HL-60/S4 treated with phorbol 12-myristate 13-acetate at 8.2 ng/mL for 4 days and 3 days (cell line): Measurements from ENCODE around the gene OBSCN.

ENCODE experiments used
- in situ Hi-C: fragments of 300-500 bp; cut with MboI; formaldehyde crosslinking; loops from 2 replicates; pipeline ENCODE4 v1.15.0; 2022; ENCODE audit warnings: low sequenced_read_pairs

Gene OBSCN

DNA sequence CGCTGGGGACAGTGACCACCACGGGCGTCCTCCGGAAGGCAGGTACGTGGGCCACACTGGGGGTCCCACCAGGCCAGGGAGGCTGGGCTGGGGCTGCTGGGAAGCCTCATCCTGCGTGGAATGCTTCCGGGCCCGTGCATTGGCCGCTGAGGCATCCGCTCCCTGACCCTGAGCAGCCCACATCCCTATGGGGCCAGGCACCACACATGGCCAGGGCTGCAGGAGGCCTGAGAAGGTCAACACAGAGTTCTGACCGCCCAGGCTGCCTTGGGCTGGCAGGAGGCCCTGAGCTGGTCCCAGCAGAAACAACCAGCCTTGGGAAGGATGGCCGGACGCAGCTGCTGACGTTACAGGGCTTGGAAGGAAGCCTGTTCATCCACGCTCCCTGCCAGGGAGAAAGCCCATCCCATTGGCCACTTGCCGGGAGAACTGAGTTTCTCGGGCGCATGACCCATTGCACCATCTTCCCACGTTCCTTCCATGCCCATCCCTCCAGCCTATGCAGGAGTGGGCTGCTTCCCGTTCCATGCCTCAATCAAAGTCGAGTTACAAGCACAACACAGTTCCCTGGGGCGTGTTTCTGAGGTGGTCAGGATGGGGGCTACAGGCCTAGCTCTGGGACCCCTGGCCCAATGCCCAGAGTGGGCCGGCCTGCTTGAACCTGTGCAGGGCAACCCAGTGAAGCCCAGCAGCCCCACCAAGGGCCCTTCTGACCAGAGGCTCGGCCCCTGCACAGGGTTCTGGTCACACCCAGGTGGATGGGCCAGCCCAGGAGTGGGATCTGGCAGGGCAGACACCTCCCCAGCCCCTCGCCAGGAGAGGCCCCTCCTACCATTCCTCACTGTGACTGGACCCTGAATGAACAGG, 167.1 kb downstream of the OBSCN start:
- in situ Hi-C loops = no loop called here

DNA sequence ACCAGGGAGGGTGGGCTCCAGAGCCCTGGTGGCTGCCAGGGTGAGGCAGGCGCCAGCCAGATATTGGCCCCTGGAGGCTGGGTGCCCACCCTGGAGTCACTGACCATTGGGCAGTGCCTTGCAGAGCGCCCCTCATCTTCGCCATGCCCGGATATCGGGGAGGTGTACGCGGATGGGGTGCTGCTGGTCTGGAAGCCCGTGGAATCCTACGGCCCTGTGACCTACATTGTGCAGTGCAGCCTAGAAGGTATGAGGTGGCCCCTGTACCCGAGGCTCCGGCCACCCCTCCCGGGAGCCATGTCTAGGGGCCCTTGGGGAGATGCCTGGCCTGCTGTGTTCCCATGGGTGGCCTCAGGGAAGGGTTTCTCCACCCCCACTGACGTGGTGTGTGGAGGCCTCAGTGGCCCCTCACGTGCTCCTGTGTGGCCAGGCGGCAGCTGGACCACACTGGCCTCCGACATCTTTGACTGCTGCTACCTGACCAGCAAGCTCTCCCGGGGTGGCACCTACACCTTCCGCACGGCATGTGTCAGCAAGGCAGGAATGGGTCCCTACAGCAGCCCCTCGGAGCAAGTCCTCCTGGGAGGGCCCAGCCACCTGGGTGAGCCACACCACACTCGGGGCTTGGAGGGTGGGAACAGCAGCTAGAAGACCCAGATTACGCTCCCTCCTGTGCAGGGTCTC, 167.9 kb downstream of the OBSCN start:
- in situ Hi-C loops = no loop called here

DNA sequence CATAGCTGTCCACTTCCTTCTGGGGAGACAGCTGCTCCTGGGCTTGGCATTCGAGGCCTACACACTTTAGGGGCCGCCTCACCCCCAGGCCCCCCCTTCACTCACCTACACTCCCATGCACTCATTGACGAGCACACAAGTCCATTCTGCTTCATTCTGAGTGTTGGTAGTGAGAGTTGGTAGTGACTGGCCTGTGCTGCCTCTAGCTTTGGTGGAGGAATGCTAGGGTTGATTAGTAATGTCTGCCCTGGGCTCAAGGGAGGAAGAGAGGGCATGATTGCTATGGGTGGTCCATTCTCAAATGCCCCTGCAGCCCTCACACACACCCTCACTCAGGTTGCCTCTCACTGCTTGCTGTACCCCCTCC, 168.4 kb downstream of the OBSCN start:
- in situ Hi-C loops = no loop called here

DNA sequence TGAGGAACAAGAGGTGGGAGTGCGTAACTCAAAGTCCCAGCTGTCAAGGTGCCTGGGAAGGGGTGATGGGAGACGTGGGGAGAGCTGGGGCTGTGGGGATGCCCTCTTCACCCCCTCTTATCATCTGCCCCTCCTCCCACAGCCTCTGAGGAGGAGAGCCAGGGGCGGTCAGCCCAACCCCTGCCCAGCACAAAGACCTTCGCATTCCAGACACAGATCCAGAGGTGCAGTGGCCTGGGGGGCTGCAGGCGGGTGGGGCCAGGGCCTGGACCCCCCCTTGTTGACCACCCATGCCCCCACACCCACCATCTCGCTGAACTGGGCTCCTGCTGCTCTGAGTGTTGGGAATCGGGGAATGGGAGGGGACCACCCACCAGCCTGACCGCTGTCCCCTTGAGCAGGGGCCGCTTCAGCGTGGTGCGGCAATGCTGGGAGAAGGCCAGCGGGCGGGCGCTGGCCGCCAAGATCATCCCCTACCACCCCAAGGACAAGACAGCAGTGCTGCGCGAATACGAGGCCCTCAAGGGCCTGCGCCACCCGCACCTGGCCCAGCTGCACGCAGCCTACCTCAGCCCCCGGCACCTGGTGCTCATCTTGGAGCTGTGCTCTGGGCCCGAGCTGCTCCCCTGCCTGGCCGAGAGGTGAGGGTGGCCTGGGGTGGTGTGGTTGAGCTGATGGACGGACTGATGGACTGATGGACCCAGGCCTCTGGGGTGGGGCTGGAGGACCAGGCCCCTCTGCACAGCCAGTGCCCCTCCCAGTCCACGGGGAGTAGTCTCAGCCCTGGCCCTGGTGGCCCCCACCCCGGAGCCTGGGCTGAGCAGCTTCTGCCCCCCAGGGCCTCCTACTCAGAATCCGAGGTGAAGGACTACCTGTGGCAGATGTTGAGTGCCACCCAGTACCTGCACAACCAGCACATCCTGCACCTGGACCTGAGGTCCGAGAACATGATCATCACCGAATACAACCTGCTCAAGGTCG, 169.1 kb downstream of the OBSCN start:
- in situ Hi-C loops = no loop called here

DNA sequence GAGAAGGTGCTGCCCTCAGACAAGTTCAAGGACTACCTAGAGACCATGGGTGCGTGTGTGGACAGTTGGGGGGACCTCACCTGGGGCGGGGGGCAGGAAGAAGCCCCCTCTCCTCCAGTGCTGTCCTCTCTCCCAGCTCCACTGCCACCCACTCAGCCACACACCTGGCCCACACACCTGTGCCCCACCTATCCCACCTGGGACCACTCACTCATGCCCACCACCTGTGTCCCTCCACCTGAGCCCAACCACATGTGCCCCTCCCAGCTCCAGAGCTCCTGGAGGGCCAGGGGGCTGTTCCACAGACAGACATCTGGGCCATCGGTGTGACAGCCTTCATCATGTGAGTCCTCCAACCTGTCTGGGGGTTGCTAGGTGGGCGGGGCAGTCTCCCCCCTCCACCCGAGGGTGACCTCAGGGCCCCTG, 169.8 kb downstream of the OBSCN start:
- in situ Hi-C loops = no loop called here

DNA sequence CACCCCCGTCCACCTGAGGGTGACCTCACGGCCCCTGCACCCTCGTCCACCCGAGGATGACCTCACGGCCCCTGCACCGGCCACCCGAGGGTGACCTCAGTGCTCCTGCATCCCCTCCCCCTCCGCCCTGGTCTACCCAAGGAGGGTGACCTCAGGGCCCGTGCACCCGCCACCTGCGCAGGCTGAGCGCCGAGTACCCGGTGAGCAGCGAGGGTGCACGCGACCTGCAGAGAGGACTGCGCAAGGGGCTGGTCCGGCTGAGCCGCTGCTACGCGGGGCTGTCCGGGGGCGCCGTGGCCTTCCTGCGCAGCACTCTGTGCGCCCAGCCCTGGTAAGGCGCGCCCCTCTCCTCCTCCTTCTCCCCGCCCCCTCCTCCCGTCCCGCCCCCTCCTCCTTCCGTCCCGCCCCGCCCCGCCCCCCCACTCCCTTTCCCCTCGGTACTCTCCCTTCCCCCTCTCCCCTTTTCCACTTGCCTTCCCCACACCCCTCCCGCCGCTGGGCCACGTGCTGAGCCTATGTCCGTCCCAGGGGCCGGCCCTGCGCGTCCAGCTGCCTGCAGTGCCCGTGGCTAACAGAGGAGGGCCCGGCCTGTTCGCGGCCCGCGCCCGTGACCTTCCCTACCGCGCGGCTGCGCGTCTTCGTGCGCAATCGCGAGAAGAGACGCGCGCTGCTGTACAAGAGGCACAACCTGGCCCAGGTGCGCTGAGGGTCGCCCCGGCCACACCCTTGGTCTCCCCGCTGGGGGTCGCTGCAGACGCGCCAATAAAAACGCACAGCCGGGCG, 170.4 kb downstream of the OBSCN start:
- in situ Hi-C loops = no loop called here

DNA sequence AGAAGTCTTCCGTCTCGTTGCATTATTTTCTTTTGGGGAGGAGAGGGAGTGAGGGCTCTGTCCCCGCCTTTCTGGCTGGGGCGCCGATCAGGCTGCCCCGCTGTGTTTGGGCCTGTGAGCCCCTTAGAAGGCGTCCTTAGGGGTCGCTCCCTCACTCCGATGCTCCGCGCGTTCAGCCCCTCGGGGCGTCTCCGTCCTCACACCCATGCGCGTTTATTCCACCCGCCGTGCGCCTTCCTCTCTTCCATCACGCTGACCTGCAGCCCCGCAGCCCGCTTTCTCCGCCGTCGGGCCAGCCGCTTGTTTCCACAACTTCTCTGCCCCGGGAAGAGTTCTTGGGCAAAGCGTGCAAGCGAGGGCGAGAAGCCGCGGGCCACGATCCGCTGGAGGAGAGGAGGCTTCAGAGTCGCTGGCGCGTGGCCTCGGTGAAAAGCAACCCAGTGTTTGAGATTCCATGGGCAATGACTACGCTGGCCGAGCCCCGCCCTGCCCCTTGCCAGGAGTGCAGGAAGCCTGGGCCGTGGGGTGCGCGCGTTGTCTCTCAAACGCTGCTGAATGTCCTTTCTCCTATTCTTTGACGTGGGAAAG, 171.1 kb downstream of the OBSCN start:
- in situ Hi-C loops = no loop called here

DNA sequence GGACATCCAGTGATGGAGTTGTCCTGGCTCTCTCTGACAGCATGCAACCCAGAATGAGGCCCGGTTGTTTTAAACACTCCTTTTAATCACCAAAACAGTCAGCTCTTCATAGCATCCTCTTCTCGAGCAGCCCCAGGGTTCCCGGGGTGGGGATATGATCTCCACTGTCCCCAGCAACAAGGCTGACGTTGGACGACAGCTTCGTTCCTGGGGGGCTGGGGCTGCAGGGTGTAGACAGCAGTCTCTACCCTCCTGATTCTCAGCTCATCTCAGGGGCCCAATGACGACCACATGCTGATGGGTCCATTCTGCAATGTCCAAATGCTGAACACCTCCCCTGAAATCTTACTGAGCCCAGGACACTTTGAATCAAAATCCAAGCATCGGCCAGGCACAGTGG, 171.8 kb downstream of the OBSCN start:
- in situ Hi-C loops = no loop called here

DNA sequence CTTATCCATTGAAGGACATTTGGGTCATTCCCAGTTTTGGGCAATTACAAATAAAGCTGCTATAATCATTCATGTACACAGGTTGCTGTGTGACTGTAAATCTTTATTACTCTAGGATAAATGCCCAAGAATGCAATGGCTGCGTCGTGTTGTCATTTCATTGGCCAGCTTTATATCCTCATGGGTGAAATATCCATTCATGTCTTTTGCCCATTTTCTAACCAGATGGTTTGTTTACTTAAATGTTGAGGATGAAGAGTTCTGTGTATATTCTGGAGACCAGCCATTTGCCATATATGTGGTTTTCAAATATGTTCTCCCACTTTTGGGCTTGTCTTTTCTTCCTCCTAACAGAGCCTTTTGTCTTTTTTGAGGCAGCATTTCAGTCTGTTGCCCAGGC, 173.5 kb downstream of the OBSCN start:
- in situ Hi-C loops = no loop called here

DNA sequence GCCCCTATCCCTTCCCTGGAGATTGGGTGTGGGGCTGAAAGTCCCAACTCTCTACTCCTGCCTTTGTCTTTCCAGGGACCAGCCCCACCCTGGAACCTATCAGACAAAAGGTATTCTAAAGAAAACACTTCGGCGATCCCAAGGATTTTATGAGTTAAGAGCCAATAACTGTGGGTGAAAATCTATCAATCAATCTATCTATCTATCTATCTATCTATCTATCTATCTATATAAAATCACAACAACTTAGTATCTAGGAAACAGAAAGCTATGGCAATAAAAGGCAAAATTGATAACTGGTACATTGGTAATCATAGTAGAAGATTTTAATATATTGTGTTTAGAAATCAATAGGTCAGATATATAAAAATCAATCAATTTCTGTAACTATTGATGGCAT, 175.9 kb downstream of the OBSCN start:
- in situ Hi-C loops = no loop called here

DNA sequence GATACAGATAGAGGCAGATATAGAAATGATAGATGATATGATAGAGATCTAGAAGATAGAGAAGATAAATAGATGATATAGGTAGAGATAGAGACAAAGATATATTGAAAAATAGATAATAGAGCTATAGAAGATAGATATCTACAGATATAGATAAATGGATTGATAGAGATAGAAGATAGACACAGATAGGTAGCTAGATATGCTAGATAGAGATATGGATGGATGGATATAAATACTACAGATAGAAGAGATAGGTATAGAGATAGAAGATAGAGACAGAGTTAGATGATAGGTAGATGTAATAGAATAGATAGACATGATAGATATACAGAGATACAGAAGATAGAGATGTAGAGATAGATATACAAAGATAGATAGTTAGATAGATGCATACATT, 177.4 kb downstream of the OBSCN start:
- in situ Hi-C loops = no loop called here

DNA sequence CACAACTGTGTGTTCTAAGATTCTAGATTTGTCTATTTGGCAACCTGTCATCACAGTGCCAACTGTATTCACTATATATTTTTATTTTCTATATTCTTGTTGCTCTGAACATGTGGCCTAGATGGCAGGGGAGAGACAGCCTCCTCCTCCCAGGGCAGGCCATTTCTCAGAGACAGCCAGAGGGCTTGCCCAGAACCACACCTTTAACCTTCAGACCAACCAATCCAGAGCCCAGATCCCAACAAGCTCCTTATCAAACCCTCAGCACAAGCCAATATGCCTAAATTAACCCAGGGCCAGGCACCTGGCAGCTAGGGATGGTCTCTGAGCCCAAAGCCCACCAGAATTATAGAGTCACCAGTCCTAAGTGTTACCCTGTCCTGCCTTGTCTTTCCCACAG, 179.5 kb downstream of the OBSCN start:
- in situ Hi-C loops = no loop called here

DNA sequence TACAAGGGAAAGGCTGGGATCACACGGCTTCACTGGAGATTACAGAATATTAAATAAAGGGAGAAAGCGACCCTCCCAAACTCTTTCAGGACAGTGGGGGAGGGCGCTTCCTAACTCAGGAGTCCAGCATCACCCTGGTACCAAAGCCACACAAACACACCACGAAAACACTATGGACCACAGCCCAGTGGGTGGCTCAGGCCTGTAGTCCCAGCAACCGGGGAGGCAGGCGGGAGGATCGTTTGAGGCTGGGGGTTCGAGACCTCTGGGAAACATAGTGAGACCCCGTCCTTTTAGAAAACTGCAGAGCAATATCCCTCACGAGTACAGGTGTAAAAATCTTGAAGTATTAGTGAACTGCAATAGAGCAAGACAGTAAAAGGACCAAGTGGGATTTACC, 182.8 kb downstream of the OBSCN start:
- in situ Hi-C loops = no loop called here

DNA sequence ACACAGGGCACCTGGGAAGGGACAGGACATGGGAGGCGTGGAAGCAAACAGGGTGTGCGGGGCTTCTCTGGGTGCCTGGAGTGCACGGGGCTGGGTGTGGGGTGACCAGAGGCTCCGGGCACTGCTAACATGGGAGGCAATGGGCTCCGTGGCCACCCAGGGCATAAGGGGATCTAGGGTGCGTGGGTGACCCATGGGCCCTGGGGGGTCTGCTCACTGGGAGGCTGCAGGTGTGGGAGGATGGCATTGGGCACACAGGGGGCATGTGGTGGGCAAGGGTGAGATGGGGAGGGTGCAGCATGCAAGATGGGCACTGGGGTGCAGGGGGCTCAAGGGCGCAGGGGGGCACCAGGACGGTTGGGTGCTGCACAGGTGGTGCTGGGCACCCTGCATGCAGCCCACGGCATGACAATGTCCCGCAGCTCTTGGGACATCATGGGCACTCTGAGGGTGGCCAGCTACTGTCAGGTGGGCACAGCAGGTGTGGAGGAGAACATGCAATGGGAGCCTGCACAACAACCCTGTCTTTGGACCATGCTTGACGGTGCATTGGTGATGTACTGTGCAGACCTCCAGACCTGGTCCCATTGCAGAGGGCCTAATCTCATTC, 183.7 kb downstream of the OBSCN start:
- in situ Hi-C loops = no loop called here

DNA sequence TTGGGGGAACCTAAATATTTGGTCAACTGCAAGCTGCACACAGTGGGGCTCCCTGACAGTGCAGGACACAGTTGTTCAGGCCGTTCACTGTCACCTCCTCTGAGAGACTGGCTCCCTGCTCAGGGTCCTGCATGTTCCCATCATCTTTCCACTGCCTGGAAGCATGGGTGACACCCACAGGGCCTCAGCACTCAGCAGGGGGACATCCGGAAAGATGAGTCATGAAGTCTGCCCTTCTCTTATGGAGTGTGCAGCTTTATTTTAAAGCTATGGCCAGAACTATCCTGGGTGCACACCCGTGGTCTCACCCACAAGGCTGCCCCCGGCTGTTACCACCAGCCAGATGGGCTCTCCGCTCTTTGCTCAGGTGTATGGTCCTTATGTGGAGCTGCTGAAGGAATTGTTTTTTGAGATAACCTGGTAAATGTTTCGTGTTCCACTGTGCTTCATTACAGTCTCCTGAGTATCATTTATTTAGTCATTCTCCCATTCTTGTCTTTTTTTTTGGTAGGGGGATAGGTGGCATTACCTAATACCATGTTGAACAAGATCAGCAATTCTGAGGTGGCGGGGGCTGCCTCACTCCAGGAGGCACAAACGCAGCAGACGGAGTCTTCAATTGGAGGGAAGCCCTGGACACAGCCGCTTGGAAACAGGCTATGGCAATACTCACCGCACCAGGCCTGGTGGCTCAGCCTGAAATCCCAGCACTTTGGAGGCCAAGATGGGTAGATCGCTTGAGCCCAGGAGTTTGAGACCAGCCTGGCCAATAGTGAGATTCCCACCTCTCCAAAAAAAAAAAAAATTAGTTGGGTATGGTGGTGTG, 184.5 kb downstream of the OBSCN start:
- in situ Hi-C loops = no loop called here

DNA sequence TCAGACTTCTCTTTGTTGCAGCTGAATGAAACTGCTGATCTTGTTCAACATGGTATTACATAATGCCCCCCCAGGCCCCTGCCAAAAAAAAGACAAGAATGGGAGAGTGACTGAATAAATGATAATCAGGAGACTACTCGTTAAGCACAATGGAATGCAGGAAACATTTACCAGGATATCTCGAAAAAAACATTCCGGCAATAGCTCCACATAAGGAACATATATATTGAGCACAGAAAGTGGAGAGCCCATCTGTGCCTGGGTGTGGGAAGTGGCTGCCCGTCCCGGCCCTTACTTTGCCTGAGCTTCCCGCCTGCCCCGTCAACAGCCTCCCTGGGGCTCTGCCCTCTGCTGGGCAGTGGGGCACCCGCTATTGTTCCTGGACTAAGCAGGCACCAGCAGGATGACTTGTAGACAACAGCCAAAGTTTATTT, 185.4 kb downstream of the OBSCN start:
- in situ Hi-C loops = no loop called here

DNA sequence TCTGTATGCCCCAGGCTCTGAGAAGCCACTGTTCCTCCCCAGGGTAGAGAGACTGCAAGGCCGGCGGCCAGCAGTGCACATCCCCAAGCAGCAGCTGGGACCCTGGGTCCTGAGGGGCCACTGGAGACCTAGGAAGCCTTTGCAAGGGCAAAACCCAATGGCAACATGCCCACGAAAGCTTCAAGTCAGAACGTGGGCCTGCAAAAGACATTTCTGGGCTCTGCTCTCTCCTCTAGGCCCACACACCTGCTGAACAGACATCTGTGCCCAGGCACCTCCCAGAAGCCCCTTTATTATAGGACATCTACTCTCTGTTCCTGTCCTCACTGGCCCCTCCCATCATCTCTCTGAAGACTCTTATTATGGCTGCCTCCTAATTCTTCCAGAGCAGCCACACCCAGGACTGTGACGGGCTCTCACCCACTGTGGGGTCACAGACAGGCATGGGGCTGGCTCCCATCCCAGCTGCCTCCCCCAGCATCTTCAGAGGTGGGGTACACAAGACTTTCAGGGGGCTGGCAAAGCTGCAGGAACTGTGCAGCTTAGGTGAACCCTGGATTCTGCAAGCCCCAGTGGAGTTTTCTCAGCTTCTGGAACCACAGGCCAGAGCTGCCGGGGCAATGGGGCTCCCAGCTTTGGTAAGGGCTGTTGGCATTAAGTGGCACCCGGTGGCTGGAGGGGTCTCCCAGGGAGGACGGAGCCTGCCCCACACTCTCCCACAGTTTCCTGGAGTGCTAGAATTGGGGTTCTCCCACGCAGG, 186.1 kb downstream of the OBSCN start:
- in situ Hi-C loops = no loop called here
